ENCODE measurements around the gene AKAP4. TPM values are rescaled to one million over a fixed set of nuclear protein-coding genes. Genes with fewer than 3 reads are reported as not detected.
A peak's percentile ranks its signal among the peaks of the same experiment; 100 is the strongest.

Gene AKAP4, protein sequence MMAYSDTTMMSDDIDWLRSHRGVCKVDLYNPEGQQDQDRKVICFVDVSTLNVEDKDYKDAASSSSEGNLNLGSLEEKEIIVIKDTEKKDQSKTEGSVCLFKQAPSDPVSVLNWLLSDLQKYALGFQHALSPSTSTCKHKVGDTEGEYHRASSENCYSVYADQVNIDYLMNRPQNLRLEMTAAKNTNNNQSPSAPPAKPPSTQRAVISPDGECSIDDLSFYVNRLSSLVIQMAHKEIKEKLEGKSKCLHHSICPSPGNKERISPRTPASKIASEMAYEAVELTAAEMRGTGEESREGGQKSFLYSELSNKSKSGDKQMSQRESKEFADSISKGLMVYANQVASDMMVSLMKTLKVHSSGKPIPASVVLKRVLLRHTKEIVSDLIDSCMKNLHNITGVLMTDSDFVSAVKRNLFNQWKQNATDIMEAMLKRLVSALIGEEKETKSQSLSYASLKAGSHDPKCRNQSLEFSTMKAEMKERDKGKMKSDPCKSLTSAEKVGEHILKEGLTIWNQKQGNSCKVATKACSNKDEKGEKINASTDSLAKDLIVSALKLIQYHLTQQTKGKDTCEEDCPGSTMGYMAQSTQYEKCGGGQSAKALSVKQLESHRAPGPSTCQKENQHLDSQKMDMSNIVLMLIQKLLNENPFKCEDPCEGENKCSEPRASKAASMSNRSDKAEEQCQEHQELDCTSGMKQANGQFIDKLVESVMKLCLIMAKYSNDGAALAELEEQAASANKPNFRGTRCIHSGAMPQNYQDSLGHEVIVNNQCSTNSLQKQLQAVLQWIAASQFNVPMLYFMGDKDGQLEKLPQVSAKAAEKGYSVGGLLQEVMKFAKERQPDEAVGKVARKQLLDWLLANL
- not detected for total RNA-seq

DNA sequence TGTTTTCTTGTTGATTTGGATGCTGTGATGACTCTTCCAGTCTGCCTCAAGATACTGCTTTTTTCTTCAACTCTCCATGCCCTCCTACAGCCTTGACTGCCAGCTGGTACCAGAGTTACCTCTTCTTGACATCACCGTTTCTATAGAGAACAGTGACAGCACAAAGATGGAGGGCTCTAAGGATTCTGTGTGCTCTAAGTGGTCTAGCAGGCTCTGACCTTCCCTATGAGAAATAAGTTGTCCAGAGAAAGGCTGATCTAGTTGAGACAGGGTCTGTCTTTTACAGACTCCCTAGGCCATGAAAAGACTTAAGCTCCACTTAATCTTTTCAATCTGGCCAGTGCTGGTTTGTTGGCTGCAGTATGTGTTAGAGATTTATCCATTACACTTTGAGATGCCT, at the start of gene AKAP4:
Gene AKAP4 (minus strand): TSS at position 101 of the 400 bp plus-strand sequence. CDS start 118 bp downstream, outside the sequence.
- Mint-ChIP-seq H3K9me3 (ENCODE audit: low read depth) (no peaks in the 10 kb centered on the region), H3K27me3 (peaks cover 12% of the 10 kb centered on the region), H3K36me3 (peaks cover 2% of the 10 kb centered on the region), H3K27ac (no peak within 1 kb of the TSS), H3K4me3 (no peak within 1 kb of the TSS), H3K4me1 (peaks cover 11% of the 10 kb centered on the region)
- ATAC-seq (no peak), DNase-seq (no peak)
- CTCF ChIA-PET, result no interaction called here

DNA sequence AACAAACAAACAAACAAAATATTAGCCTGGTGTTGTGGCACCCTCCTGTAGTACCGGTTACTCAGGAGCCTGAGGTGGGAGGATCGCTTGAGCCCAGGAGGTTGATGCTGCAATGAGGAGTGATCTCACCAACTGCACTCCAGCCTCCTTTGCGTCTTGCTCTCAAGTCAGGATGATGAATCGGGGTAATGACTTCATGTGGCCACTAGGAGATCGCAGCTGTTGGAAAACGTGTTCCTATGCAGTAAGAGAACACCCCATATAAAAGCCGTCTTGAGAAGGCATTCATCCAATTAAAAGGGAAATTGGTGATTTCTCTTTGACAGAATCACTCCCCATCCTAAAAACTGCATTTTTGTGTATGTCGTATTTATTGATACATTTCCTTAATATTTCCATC, 10.7 kb upstream of the AKAP4 start:
- H3K4me1 Mint-ChIP-seq, result peaks cover 5% of the 10 kb centered on the region

DNA sequence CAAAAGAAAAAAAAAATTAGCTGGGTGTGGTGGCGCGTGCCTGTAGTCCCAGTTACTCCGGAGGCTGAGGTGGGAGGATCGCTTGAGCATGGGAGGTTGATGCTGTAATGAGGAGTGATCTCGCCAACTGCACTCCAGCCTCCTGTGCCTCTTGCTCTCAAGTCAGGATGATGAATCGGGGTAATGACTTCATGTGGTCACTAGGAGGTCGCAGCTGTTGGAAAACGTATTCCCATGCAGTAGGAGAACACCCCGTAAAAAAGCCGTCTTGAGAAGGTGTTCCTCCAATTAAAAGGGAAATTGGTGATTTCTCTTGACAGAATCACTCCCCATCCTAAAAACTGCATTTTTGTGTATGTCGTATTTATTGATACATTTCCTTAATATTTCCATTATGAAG, 5.9 kb upstream of the AKAP4 start:
- Mint-ChIP-seq H3K4me3 (no peak overlapping the region), H3K36me3 (peaks cover 2% of the 10 kb centered on the region), H3K4me1 (peaks cover 16% of the 10 kb centered on the region), H3K27me3 (no peaks in the 10 kb centered on the region), H3K9me3 (ENCODE audit: low read depth) (no peaks in the 10 kb centered on the region), H3K27ac (no peak overlapping the region)
- ATAC-seq (no peak), DNase-seq (no peak)
- CTCF ChIA-PET, result no interaction called here

More for the DNA sequence above, 10.7 kb upstream of the AKAP4 start:
- ATAC-seq, result no peak
- CTCF ChIA-PET, result no interaction called here
- H3K27me3 Mint-ChIP-seq, result no peaks in the 10 kb centered on the region
- H3K4me3 Mint-ChIP-seq, result no peak overlapping the region
- H3K27ac Mint-ChIP-seq, result no peak overlapping the region
- no peak for DNase-seq
- H3K9me3 Mint-ChIP-seq (ENCODE audit: low read depth), result no peaks in the 10 kb centered on the region
- H3K36me3 Mint-ChIP-seq, result no peaks in the 10 kb centered on the region

DNA sequence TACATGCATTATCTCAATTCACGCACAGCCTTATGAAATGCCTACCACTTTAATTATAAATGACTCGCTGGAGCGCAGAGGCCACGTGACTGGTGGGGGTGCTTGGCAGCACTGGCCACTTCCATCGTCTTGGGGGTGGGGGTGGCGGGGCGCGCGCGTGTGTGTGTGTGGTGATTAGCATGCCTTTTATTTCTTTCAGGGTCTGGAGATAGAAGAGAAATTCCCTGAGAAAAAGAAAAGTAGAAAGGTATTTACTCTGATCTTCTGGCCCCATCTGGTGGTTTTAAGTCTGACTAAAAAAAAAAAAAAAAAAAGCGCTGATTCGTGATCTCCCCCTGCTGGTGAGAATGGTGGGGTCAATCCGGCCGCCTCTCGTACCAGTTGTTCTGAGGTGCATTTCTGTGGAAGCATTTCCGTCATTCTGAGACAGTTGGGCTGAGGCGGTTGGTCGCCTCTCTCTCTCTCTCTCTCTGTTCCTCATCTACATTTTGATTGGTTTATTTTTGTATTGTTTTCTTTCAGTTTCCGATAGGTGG, 3.6 kb upstream of the AKAP4 start, which contains the start of gene CCNB3:
Gene CCNB3 (plus strand): TSS at position 402 of the 536 bp plus-strand sequence. CDS start 80,399 bp downstream, outside the sequence.
- Mint-ChIP-seq H3K27me3 (peaks cover 3% of the 10 kb centered on the region), H3K4me1 (peaks cover 11% of the 10 kb centered on the region), H3K4me3 (peak within 1 kb of the TSS; percentile 67), H3K36me3 (peaks cover 2% of the 10 kb centered on the region), H3K27ac (peak within 1 kb of the TSS; percentile 78), H3K9me3 (ENCODE audit: low read depth) (no peaks in the 10 kb centered on the region)
- ATAC-seq (peak; percentile 99), DNase-seq (peak; percentile 83)
- CTCF ChIA-PET, result interaction anchor here (1.0 to 1.1 kb wide), 2 partner anchors 320 to 321 kb away, joined by 3 read pairs; no protein-coding TSS in a partner anchor

DNA sequence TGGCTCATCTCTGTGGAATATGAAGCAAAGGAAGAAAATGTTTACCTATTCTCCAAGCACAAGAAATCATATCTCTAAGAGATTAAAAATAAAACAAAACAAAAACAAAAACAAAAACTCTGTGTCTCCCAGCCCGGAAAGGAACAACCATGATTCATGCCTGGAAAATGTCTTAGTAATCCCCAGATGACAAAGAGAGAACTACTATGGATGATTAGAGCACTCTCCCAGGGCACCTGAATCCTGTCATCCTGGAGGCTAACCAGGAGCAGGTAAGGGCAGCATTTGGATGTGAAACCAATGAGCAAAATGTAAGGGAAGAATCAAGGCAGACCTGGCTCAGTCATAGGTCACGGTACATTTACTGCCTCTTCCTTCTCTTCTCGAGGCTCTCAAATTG, 1.7 kb upstream of the AKAP4 start:
- H3K27ac Mint-ChIP-seq, result no peak overlapping the region
- DNase-seq (no peak), ATAC-seq (no peak)
- peaks cover 7% of the 10 kb centered on the region for H3K27me3 Mint-ChIP-seq
- CTCF ChIA-PET, result no interaction called here
- peaks cover 11% of the 10 kb centered on the region for H3K4me1 Mint-ChIP-seq
- H3K9me3 Mint-ChIP-seq (ENCODE audit: low read depth), result no peaks in the 10 kb centered on the region
- H3K36me3 Mint-ChIP-seq, result peaks cover 2% of the 10 kb centered on the region
- no peak overlapping the region for H3K4me3 Mint-ChIP-seq

DNA sequence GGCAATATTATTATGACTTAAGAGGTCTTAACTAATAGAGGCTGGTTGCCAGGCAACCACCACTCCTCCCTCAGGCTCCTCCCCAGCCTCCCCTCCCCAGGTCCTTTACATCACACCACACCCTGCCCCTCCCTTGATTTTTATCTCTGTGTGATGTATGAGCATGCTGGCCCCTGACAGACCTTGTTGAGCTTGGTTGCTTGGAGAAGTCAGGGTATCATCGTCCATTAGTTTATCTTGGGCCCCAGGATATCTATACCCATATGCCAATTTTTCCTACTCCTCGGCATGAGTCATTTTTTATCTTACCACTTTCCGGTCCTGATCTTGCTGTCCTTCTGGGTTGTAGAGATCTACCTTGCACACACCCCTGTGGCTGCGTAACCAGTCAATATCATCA, 2.5 kb downstream of the AKAP4 start:
- H3K36me3 Mint-ChIP-seq, result no peaks in the 10 kb centered on the region

DNA sequence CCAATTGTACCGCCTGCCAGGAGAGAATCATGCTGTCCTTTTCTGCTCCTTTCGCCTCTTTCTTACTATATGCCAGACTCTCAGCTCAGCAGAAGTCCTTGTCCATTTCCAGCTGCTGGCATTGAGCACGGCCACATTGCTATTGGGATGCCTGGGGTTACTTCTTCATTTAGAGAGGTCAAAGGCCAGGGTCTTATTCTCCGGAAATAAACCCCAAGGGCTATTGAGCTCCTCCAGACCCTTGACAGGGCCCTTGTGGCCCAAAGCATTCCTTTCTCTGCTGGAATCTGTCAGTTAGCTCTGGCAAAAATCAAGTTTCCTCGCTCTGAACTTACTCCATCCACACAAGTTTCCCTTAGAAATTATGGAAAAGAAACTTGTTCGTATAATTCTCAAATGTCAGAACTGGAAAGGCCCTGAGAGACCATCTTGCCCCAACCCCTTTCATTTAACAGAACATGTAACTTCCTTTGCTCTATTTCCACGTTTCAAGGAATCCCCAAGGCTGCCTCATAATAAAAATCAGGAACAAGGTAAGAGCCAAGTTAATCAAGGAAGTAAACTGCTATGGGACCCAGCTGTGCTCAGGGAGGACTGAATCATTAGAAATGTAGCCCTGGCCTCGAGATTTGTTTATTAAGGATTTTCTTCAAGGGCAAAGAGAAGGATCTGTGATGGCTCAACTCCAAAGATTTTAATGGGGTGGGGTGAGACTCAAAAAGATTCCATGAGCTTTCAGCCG, 11.8 kb downstream of the AKAP4 start:
- CTCF ChIA-PET, result interaction anchor here (1.4 kb wide), 1 partner anchor 274 kb away, joined by 3 read pairs; no protein-coding TSS in a partner anchor
- Mint-ChIP-seq H3K27ac (no peak overlapping the region), H3K9me3 (ENCODE audit: low read depth) (no peaks in the 10 kb centered on the region), H3K27me3 (peaks cover 9% of the 10 kb centered on the region), H3K4me1 (no peaks in the 10 kb centered on the region), H3K4me3 (no peak overlapping the region), H3K36me3 (no peaks in the 10 kb centered on the region)
- DNase-seq (no peak), ATAC-seq (no peak)

More for the DNA sequence above, 2.5 kb downstream of the AKAP4 start:
- CTCF ChIA-PET, result no interaction called here
- H3K27ac Mint-ChIP-seq, result no peak overlapping the region
- no peak for DNase-seq
- peaks cover 15% of the 10 kb centered on the region for H3K27me3 Mint-ChIP-seq
- peaks cover 1% of the 10 kb centered on the region for H3K4me1 Mint-ChIP-seq
- H3K9me3 Mint-ChIP-seq (ENCODE audit: low read depth), result no peaks in the 10 kb centered on the region
- ATAC-seq, result no peak
- H3K4me3 Mint-ChIP-seq, result no peak overlapping the region

DNA sequence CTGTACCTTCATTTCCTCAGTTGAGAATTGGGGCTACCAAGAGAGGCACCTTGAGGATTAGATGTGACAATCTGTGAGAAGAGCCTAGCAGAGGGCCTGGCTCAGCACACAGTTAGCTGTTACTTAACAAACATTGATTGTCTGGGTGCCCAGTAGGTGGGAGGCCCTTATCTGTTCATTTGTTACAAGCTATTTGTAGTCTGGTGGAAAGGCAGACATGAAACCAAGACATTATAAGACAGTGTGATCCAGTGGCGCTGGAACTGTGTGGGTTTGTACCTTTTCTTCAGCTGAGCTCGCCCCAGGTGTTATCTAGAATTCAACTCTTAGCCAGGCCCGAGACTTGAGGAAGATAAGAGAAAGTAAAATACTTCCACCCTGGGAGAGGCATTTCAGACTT, 16.9 kb downstream of the AKAP4 start:
- no peak for DNase-seq
- Mint-ChIP-seq H3K27ac (no peak overlapping the region), H3K4me3 (no peak overlapping the region), H3K36me3 (no peaks in the 10 kb centered on the region), H3K27me3 (peaks cover 7% of the 10 kb centered on the region), H3K9me3 (ENCODE audit: low read depth) (no peaks in the 10 kb centered on the region), H3K4me1 (no peaks in the 10 kb centered on the region)
- ATAC-seq, result no peak
- CTCF ChIA-PET, result no interaction called here

DNA sequence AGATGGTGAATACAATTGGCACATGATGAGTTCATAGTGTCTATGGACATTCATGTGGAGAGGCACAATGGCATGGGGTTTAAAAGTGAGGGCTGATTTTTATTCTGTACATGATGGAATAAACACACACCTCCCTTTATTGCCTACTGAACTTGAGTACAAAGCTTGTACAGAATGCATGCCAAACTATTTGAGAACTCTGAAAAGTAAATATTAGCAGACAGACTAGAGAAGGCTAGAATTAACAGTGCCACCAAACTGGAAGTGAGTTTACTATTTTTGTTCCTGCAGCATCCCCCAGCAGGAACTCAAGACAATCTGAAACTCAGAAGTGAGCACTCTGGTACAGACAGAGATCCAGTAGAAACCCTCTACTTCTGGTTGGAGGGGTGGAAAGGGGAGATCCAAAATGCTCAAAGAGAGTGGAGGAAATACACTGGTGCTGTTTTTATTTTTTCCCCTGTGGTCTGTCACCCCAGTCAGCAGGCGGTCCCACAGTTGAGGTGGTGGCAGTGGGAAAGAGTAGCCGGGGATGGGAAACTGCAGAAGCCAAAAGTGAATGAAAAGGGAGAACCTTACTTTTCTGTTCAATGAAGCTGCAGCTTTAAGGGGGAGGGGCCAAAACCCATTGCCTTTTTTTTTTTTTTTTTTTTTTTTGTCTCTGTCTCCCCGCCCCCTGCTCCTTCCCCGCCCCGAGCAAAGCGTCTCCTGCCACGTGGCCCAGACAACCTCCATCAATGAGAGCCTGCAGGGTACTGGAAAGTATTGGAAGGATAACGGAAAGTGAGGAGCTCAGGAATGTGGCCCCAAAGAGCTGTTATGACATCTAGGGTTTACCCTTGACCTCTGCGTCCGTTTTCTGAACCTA, 20.5 kb downstream of the AKAP4 start:
- no peak for ATAC-seq
- Mint-ChIP-seq H3K4me1 (no peaks in the 10 kb centered on the region), H3K27ac (no peak overlapping the region), H3K27me3 (no peaks in the 10 kb centered on the region), H3K4me3 (no peak overlapping the region), H3K36me3 (no peaks in the 10 kb centered on the region), H3K9me3 (ENCODE audit: low read depth) (no peaks in the 10 kb centered on the region)
- DNase-seq, result no peak
- CTCF ChIA-PET, result no interaction called here

DNA sequence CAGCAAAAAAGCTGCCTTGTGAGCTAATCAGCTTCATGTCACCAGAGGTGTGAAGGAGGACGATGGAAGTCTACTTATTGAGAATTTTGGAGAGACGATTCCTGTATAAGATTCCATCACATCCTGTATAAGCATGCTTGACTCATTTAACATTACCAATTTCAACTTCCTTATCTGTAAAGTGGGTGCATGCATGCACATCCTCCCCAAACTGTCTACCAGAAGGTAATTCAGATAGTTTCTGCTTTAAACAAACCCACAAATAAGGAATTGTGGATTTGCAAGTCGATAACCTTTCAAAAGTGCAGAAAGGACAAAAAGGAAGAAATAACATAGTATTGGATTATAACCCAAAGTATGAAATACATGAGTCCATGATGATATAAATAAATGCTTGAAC, 31.1 kb downstream of the AKAP4 start:
- CTCF ChIA-PET, result no interaction called here
- H3K9me3 Mint-ChIP-seq (ENCODE audit: low read depth), result peaks cover 2% of the 10 kb centered on the region
- ATAC-seq (no peak), DNase-seq (no peak)
- H3K36me3 Mint-ChIP-seq, result no peaks in the 10 kb centered on the region
- H3K27ac Mint-ChIP-seq, result no peak overlapping the region
- peaks cover 3% of the 10 kb centered on the region for H3K27me3 Mint-ChIP-seq
- no peak overlapping the region for H3K4me3 Mint-ChIP-seq
- peaks cover 14% of the 10 kb centered on the region for H3K4me1 Mint-ChIP-seq

DNA sequence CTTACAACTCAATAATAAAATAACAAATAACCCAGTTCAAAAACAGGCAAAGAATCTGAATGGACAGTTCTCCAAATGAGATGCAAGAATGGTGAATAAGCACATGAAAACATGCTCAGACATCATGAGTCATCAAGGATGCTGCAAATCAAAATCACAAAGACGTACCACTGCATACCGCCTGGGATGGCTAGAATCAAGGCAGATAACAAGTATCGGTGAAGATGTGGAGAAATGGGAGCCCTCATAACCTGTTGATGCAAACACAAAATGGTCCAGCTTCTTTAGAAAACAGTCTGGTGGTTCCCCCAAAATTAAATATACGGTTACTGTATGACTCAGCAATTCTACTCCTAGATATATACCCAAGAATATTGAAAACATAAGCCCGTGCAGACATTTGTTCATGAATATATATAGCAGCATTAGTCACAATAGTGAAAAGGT, 32.5 kb downstream of the AKAP4 start:
- H3K27me3 Mint-ChIP-seq, result peaks cover 3% of the 10 kb centered on the region
- H3K9me3 Mint-ChIP-seq (ENCODE audit: low read depth), result peaks cover 2% of the 10 kb centered on the region
- DNase-seq (no peak), ATAC-seq (no peak)
- no peaks in the 10 kb centered on the region for H3K36me3 Mint-ChIP-seq
- CTCF ChIA-PET, result no interaction called here
- peaks cover 14% of the 10 kb centered on the region for H3K4me1 Mint-ChIP-seq
- H3K4me3 Mint-ChIP-seq, result no peak overlapping the region
- H3K27ac Mint-ChIP-seq, result no peak overlapping the region

DNA sequence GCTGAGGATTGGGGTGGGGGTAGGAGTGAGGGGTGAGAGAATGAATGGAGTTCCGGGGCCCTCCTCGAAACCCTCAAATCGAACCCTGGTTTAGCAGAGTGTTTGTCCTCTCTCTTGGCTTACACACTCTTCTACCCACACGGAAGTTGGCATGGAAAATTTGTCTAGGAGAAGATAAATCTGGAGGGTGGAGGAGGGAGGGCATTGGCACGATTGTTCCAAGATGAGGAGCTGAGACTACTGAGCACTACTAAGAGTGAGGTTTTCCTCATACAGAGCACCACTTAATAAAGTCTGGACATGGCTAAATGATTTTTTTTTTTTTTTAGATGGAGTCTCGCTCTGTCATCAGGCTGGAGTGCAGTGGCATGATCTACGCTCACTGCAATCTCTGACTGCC, 33.4 kb downstream of the AKAP4 start:
- no peak for DNase-seq
- CTCF ChIA-PET, result no interaction called here
- Mint-ChIP-seq H3K9me3 (ENCODE audit: low read depth) (peaks cover 2% of the 10 kb centered on the region), H3K27ac (no peak overlapping the region), H3K36me3 (no peaks in the 10 kb centered on the region), H3K4me3 (no peak overlapping the region), H3K4me1 (peaks cover 14% of the 10 kb centered on the region), H3K27me3 (peaks cover 3% of the 10 kb centered on the region)
- no peak for ATAC-seq
